Measurements from ENCODE around the gene KERA.

DNA sequence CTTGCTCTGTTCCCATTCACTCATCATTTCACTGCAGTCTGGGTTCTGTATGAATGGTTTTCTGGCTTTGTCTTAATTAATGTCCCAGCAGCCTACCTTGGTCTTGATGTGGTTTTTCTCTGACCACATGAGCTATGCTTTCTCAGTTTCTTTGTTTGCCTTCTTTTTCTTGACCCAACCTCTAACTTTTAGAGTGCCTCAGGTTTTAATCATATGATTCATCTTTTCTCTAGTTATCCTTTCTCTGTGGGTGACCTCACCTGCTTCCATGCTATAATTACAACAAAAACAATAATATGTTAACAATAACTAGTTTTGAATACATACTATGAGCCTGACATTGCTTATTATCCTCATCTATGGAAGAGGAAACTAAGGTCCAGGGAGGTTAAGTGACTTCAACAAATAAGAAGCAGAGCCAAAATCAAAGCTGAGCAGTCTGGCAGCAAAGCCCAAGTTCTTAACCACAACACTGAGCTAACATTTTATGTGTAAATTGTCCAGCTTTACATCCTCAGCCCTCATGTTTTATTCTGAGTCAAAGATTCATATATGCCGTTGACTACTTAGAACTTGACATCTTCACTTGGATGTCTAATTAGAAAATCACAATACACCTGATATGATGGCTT is 48.4 kb downstream of the KERA start:
- TF ChIP-seq, protein P1, sequence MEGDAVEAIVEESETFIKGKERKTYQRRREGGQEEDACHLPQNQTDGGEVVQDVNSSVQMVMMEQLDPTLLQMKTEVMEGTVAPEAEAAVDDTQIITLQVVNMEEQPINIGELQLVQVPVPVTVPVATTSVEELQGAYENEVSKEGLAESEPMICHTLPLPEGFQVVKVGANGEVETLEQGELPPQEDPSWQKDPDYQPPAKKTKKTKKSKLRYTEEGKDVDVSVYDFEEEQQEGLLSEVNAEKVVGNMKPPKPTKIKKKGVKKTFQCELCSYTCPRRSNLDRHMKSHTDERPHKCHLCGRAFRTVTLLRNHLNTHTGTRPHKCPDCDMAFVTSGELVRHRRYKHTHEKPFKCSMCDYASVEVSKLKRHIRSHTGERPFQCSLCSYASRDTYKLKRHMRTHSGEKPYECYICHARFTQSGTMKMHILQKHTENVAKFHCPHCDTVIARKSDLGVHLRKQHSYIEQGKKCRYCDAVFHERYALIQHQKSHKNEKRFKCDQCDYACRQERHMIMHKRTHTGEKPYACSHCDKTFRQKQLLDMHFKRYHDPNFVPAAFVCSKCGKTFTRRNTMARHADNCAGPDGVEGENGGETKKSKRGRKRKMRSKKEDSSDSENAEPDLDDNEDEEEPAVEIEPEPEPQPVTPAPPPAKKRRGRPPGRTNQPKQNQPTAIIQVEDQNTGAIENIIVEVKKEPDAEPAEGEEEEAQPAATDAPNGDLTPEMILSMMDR (IDR thresholded peaks at IDR 0.05), result no peak
- TF ChIP-seq POLR2A (IDR thresholded peaks at IDR 0.05), result no peak
